Putamen (tissue), 1 donor: ENCODE data around the gene UGT1A3.

Source experiments
- DNase-seq: peaks from one replicate; pipeline ENCODE4 v3.0.0-alpha.2; 2016; ENCODE audit warnings: low spot score

UGT1A3 gene

GRCh38 chr2:233796254-233796653 lies 67.4 kb downstream of the UGT1A3 start:
- DNase-seq = no peak

- no peak for DNase-seq
These were observed 69.7 kb downstream of the UGT1A3 start for GRCh38 chr2:233798335-233799086.

GRCh38 chr2:233799087-233799665 lies 70.3 kb downstream of the UGT1A3 start:
- DNase-seq = no peak

GRCh38 chr2:233799716-233800115 lies 70.9 kb downstream of the UGT1A3 start:
- DNase-seq = no peak

DNA sequence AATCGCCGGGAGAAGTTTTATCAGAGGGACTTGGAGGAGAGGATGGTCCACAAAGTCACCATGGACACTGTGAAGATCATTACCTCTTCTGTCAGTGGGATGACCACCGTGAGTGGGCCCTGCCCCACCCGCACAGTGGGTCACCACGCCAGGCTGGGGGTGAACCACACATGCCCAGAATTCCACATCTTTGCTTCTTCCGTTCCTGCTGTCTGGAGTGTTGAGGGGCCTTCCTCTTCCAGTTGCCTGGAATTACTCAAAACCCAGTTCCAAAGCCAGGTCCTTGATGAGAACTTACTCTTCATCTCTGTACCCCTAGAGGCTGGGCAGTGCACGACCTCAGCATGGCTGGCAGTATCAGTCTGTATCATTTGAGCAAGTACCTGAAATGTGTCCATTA lies 71.4 kb downstream of the UGT1A3 start:
- DNase-seq = no peak

GRCh38 chr2:233801357-233802131 lies 72.7 kb downstream of the UGT1A3 start:
- DNase-seq = no peak

- DNase-seq = no peak
These were observed 73.4 kb downstream of the UGT1A3 start for GRCh38 chr2:233802132-233802815.

GRCh38 chr2:233803292-233803911 lies 74.6 kb downstream of the UGT1A3 start:
- no peak for DNase-seq

GRCh38 chr2:233803994-233804393 lies 75.2 kb downstream of the UGT1A3 start:
- no peak for DNase-seq

GRCh38 chr2:233807215-233807865 lies 78.5 kb downstream of the UGT1A3 start:
- no peak for DNase-seq

DNA sequence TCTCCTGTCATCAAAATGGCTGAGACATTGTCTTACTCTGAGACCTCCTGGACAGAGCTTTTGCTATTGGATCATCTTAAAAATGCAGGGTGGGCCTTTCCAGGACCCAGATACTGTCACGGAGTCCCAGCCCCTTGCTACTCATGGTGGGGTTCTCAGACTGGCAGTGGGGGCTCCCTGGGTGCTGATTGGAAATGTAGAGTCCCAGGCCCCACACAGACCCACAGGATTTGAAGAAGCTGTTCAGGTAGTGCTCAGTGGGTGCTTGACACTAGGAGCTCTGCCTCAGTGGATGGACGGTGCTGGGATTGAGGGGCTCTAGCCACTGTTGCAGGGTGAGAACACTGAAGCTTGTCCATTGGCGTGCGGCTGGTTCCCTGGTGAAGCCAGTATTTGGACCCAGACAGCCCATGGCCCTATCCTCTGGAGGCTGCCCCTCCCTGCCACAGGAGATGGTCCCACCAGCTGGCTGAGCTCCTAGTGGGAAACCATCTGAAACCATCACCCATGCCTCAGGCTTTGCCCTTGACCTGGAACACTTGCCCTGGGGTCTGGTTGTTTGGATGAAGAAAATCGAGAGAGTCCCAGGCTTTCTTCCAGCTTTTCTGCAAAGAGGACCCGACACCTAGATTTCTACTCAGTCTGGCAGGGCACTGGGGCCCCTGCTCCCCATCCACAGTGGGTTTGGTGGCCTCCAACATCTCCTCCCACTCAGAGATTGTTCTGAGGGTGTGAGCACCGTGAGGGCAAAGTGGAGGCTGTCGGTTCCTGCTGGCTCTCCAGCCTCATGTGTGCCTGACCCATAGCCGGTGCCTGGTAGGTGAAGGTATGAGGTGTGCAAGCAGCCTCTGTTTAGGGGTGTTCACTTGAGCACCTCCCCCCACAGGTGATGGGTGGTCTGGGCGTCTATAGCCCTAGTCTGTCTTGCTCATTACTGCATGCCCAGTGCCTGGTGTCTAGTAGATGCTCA lies 79.4 kb downstream of the UGT1A3 start:
- DNase-seq = no peak

DNA sequence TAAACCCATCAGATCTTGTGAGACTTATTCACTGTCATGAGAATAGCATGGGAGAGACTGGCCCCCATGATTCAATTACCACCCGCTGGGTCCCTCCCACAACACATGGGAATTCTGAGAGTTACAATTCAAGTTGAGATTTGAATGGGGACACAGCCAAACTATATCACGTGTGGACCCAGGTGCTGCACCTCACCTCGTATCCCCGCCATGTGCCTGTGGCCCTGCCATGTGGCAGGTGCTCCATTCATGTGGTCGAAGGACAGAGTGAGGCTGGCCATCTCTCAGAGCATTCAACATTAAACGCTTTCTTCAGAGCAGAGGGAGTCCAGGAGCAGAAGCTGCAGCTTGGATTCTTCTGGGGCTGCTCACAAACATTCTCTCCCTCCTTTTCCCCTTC lies 81.5 kb downstream of the UGT1A3 start:
- DNase-seq = no peak

- no peak for DNase-seq
These were observed 82.2 kb downstream of the UGT1A3 start for GRCh38 chr2:233811087-233811486.

DNA sequence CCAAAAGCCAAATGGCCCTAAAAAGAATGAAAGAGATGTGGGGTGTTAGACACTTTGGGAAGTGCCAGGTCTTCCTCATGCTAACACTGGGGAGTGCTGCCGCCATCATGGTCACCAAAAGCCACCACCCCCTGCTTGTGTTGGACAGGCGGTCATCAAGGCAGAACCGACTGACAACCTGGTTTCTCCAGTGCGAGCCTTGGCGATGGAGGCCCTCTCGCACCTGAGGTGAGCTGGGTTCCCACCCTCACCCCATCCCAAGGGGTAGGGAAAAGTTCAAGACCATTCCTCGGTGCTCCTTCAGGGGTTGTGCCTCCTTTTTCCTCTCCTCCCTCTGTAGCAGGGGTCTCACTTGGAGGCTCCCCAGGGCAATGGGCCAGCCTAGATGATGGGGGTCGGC lies 82.9 kb downstream of the UGT1A3 start:
- no peak for DNase-seq

DNA sequence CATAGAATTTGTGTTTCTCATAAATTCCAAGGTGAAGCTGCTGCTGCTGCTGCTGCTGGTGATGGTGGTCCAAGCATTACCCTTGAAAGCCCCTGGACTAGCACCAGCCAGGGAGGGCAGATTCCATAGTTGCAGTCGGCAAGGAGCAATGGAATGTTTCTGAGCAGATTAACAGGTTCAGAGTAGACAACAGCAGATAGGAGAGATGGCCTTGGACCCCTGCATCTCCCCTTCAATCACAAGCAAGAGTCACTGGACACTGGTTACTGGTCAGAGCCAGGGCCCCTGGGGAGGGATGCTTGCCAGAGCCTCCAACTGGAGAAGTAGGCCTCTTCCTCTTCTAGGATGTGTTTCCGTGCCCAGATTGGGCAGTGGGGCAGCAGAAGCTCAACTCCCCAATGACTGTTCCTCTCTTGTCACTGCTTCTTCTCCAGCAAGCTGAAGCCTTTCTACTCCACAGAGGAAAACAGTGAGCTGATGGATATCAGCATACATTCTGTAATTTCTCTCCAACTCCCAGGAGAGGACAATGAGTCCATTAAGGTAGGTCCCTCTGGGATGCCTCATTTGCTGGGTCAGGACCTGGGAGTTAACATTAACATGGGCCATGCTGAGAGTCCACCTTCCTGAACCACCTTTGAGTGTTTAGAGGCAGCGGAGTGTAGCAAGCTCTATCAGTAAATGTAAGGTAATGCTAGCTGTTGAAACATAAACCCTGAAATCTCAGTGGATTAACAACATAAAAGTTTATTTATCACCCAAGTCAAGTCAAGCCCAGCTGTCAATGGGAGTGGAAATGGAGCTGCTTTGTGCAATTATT lies 84.6 kb downstream of the UGT1A3 start:
- no peak for DNase-seq

DNA sequence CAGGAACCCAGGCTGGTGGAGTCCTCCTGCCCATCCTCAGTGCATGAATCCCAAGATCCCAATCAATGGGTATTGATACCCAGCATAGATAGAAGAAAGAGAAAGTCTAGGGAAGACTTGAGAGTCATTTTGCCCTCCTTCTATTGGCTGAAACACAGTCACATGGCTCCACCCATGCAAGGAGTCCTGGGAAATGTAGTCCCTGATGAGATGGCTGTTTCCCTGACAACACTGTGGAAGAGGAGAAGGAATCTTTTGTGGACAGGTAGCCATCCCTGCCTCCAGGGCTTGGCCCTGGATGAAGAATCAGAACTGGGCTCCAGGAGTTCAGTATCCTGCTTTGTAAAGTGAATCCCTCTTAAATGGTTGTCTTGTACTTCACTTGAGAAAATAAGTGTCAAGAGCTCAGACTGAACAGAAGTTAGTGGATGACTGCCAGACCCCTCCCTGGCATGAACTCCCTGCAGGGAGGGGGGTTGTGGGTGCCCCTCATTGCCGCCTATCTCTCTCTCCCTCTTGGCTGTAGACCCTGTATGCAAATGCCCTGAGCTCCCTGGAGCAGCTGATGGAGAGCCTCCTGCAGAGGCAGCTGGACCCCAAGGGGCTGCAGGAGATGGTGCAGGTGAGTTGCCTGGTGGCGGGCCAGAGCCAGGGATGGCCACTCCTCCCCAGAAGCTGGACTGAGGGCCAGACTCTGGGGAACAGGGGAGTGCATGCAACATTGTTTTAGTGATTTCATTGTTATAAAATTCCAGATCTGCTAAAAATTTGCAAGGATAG lies 85.4 kb downstream of the UGT1A3 start:
- DNase-seq = no peak

DNA sequence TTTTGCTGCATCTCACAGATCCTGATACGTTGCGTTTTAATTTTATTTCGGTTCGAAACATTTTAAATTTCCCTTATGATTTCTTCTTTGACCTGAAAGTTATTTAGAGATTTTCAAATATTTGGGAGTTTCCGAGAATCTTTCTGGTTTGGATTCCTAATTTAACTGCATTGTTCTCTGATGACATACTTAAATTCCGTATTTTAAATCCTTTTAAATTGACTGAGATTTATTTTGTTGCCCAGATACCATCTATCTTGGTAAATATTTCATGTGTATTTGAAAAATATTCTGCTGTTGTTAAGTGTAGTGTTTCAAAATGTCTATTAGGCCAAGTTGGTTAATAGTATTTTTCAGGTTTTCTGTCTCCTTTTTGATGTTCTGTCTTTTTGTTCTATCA lies 87.0 kb downstream of the UGT1A3 start:
- no peak for DNase-seq

- DNase-seq = no peak
These were observed 87.5 kb downstream of the UGT1A3 start for GRCh38 chr2:233816334-233816733.

DNA sequence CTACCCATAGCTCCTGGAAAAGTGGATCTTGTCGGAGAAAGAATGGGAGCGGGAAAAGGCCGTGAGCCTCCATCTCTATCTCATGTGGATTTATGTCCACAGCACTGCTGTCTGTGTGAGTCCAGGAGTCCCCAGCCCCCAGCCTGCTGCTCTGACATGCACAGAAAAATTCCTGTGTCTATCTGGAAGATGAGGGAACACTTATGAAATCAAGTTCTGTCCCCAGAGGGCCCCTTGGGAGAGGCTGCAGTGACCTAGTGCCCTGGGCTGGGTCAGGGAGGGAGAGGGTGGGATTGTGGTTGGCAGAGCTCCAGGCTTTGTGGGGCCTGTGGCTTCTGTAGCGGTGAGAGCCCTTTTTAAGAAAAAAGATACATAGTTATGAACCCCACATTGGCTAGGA lies 87.9 kb downstream of the UGT1A3 start:
- no peak for DNase-seq
